K562 (cell line): ENCODE measurements around the gene SLC11A1. TPM values are rescaled to one million over a fixed set of nuclear protein-coding genes. Genes with fewer than 3 reads are reported as not detected.

ENCODE experiments used
- BRF2 ChIP-seq: IDR thresholded peaks from 3 replicates; pipeline ENCODE4 v1.6.1; 2011; ENCODE audit warnings: borderline replicate concordance, mild to moderate bottlenecking; ENCODE audit not compliant: insufficient read length, insufficient read depth
- CREB1 ChIP-seq, 2 experiments: sonication (generic) in 1 of 2; formaldehyde crosslinking in 1 of 2; IDR thresholded peaks; 2 replicates each; pipeline versions ENCODE4 v1.6.1 to v1.8.0; 2012 to 2022; ENCODE audit warnings: inconsistent platforms in 1 of 2, mild to moderate bottlenecking in 1 of 2, missing genetic modification reagents in 1 of 2, moderate library complexity in 1 of 2
- FOXM1 ChIP-seq, 2 experiments: fragments of 450-650 bp in 1 of 2; sonication (generic) in 1 of 2; formaldehyde crosslinking in 1 of 2; IDR thresholded peaks; 2 replicates each; pipeline versions ENCODE4 v1.6.1 to v1.9.0; 2017 to 2022; ENCODE audit warnings: low read depth in 2 of 2, mild to moderate bottlenecking in 2 of 2, missing genetic modification reagents in 1 of 2, moderate library complexity in 1 of 2
- HEY1 ChIP-seq: fragments of 250-450 bp; sonication (Bioruptor Pico); IDR thresholded peaks from 2 replicates; pipeline ENCODE4 v1.5.0; 2020; ENCODE audit warnings: mild to moderate bottlenecking, moderate library complexity, borderline replicate concordance
- MYC ChIP-seq, 2 experiments: fragments of 250-450 bp in 1 of 2; sonication (Bioruptor Pico) in 1 of 2; IDR thresholded peaks; 2 replicates each; pipeline versions ENCODE4 v1.5.1 to v1.6.1; 2012 to 2021; ENCODE audit warnings: low read depth in 2 of 2, borderline replicate concordance in 1 of 2, improper control_type of control experiment in 1 of 2, low read length in 1 of 2, mild to moderate bottlenecking in 1 of 2, moderate library complexity in 1 of 2
- ZBTB40 ChIP-seq, 2 experiments: fragments of 450-650 bp in 1 of 2; sonication (generic) in 1 of 2; formaldehyde crosslinking in 1 of 2; IDR thresholded peaks; 2 replicates each; pipeline versions ENCODE4 v1.7.1 to v1.9.0; 2016 to 2022; ENCODE audit warnings: inconsistent platforms in 1 of 2, mild to moderate bottlenecking in 1 of 2, missing genetic modification reagents in 1 of 2
- polyA plus RNA-seq, 8 experiments: library from polyadenylated mRNA; depleted of rRNA in 4 of 8; stranded (reverse) in 5 of 8; unstranded in 3 of 8; fragments of >200 nt; fragmentation: Nextera tagmentation in 2 of 8; fragmentation: Illumina TruSeq in 1 of 8; extraction: Ambion mirVana in 2 of 8; extraction: Trizol in 1 of 8; gene quantifications; 2 replicates each; pipeline versions ENCODE4 v1.2.1 to v1.2.3, GENCODE V29; 2011 to 2014; ENCODE audit warnings: inconsistent platforms in 1 of 8, missing spikeins in 1 of 8
- total RNA-seq, 7 experiments: library from RNA; depleted of rRNA in 6 of 7; stranded (reverse); fragments of >200 nt in 6 of 7; fragmentation: Illumina TruSeq in 2 of 7; extraction: Trizol in 2 of 7; gene quantifications; 2 replicates each; pipeline versions ENCODE4 v1.2.1 to v1.2.3, GENCODE V29; 2011 to 2021; ENCODE audit warnings: low replicate concordance in 1 of 7
- TF ChIP-seq, protein P1 (sequence below): sonication (generic); formaldehyde crosslinking; IDR thresholded peaks from 2 replicates; pipeline ENCODE4 v1.5.0; 2020; ENCODE audit warnings: missing genetic modification reagents
- TF ChIP-seq, protein P2 (sequence below), 2 experiments: fragments of 150-350 bp in 1 of 2; IDR thresholded peaks; 2 replicates each; pipeline ENCODE4 v1.6.1; 2012 to 2016; ENCODE audit warnings: low read depth in 2 of 2, low read length in 2 of 2, mild to moderate bottlenecking in 1 of 2, moderate library complexity in 1 of 2

Gene SLC11A1
- total and polyA plus RNA-seq, 9 of the 15 experiments (the other 6 are each of a cell fraction or from before 2014, with no cell fraction given), result 0.35 to 1.6 (median 0.65) TPM

DNA sequence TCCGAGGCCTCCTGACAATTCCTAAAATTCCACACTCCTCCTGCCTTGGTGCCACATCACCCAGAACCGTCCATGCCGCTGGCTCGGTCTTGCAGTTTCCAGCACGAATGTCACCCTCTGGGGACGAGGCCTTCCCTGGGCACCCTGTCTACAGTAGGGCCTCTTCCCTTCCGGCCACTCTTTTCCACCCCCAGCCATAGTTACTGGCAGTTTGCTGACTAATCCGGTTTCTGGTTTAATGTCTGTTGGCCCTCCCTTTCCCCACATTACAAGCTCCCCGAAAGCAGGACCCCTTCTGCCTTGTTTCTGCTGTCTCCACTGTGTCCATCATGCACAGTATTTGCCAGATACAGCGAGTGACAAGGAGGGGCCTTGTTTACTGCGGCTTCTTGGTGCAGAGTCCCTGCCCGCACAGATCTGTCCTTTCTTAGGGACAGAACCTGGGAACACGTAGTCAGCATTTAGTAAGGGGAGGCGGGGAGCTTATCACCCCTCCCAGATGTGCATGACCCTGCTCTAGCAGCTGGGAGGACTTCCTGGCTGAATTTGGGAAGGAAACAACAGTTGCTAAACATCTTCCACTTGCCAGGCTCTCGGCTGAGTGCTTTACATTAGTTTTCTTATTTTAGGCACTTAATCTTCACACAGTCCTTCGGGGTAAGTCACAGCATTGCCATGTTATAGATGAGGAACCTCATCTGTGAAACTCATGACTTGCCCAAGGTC is 49.0 kb upstream of the SLC11A1 start (continued):
- TF ChIP-seq CREB1 (IDR thresholded peaks at IDR 0.05) (peak; percentile 65), CREB1 (CRISPR knock-in tag; IDR thresholded peaks at IDR 0.05) (no peak), ZBTB40 (IDR thresholded peaks at IDR 0.05) (peak; percentile 52), ZBTB40 (CRISPR knock-in tag; IDR thresholded peaks at IDR 0.05) (no peak), FOXM1 (IDR thresholded peaks at IDR 0.05; ENCODE audit: low read depth) (0 out of 2 replicates have a peak, but pooled peaks have one; percentile 38), FOXM1 (CRISPR knock-in tag; IDR thresholded peaks at IDR 0.05; ENCODE audit: low read depth) (no peak), BRF2 (no peak), HEY1 (CRISPR knock-in tag) (no peak), MYC (IDR thresholded peaks at IDR 0.05; ENCODE audit: low read depth, low read length) (0 out of 2 replicates have a peak, but pooled peaks have one; percentile 34), MYC (CRISPR knock-in tag; IDR thresholded peaks at IDR 0.05; ENCODE audit: borderline replicate concordance, low read depth) (peak; percentile 37; the same call in 1 of the 2 replicates)
- TF ChIP-seq, protein P1, sequence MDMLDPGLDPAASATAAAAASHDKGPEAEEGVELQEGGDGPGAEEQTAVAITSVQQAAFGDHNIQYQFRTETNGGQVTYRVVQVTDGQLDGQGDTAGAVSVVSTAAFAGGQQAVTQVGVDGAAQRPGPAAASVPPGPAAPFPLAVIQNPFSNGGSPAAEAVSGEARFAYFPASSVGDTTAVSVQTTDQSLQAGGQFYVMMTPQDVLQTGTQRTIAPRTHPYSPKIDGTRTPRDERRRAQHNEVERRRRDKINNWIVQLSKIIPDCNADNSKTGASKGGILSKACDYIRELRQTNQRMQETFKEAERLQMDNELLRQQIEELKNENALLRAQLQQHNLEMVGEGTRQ (CRISPR knock-in tag), result no peak
- TF ChIP-seq, protein P2, sequence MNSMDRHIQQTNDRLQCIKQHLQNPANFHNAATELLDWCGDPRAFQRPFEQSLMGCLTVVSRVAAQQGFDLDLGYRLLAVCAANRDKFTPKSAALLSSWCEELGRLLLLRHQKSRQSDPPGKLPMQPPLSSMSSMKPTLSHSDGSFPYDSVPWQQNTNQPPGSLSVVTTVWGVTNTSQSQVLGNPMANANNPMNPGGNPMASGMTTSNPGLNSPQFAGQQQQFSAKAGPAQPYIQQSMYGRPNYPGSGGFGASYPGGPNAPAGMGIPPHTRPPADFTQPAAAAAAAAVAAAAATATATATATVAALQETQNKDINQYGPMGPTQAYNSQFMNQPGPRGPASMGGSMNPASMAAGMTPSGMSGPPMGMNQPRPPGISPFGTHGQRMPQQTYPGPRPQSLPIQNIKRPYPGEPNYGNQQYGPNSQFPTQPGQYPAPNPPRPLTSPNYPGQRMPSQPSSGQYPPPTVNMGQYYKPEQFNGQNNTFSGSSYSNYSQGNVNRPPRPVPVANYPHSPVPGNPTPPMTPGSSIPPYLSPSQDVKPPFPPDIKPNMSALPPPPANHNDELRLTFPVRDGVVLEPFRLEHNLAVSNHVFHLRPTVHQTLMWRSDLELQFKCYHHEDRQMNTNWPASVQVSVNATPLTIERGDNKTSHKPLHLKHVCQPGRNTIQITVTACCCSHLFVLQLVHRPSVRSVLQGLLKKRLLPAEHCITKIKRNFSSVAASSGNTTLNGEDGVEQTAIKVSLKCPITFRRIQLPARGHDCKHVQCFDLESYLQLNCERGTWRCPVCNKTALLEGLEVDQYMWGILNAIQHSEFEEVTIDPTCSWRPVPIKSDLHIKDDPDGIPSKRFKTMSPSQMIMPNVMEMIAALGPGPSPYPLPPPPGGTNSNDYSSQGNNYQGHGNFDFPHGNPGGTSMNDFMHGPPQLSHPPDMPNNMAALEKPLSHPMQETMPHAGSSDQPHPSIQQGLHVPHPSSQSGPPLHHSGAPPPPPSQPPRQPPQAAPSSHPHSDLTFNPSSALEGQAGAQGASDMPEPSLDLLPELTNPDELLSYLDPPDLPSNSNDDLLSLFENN (IDR thresholded peaks at IDR 0.05; ENCODE audit: low read depth in 2 of 2, low read length in 2 of 2), result 0 out of 4 replicates have a peak, but pooled peaks of 1 of the 2 experiments have one; percentile 40
